GM21528 (cell line): Measurements from ENCODE around the gene VIP.
"Not testable (repeated sequence)": the region's sequence is repeated elsewhere in the genome, so short reads cannot be mapped to it uniquely, and the experiment has no call there.

Experiments used
- ATAC-seq: cut with Tn5 transposase; IDR thresholded peaks from one replicate; pipeline ENCODE4 v1.9.1; 2021; ENCODE audit warnings: mild to moderate bottlenecking, moderate library complexity; ENCODE audit not compliant: unreplicated experiment, low FRiP score

The VIP gene

GRCh38 chr6:152750694-152751093 lies at the start of gene VIP:
Gene VIP, plus strand, starts transcription at chr6:152750797. Its CDS starts 1,381 bp downstream, at chr6:152752178.
- no peak for ATAC-seq

GRCh38 chr6:152701081-152701862 lies 49.3 kb upstream of the VIP start:
- no peak for ATAC-seq

GRCh38 chr6:152701863-152702401 lies 48.7 kb upstream of the VIP start:
- no peak for ATAC-seq

GRCh38 chr6:152703750-152704149 lies 46.8 kb upstream of the VIP start:
- not testable (repeated sequence) for ATAC-seq

GRCh38 chr6:152705327-152705726 lies 45.3 kb upstream of the VIP start:
- ATAC-seq, result no peak

GRCh38 chr6:152716322-152716721 lies 34.3 kb upstream of the VIP start:
- no peak for ATAC-seq

- ATAC-seq, result no peak
Measured at GRCh38 chr6:152720974-152721373, 29.6 kb upstream of the VIP start.

GRCh38 chr6:152721956-152722355 lies 28.6 kb upstream of the VIP start:
- no peak for ATAC-seq

- no peak for ATAC-seq
Measured at GRCh38 chr6:152723398-152723797, 27.2 kb upstream of the VIP start.

GRCh38 chr6:152726313-152726712 lies 24.3 kb upstream of the VIP start:
- no peak for ATAC-seq

- no peak for ATAC-seq
Measured at GRCh38 chr6:152727507-152727906, 23.1 kb upstream of the VIP start.

GRCh38 chr6:152734630-152735029 lies 16.0 kb upstream of the VIP start:
- ATAC-seq, result no peak

GRCh38 chr6:152736687-152737273 lies 13.8 kb upstream of the VIP start:
- ATAC-seq, result no peak

GRCh38 chr6:152745509-152746171 lies 5.0 kb upstream of the VIP start:
- ATAC-seq, result no peak

GRCh38 chr6:152746172-152746553 lies 4.4 kb upstream of the VIP start:
- ATAC-seq, result no peak

GRCh38 chr6:152748843-152749242 lies 1.8 kb upstream of the VIP start:
- ATAC-seq, result no peak

- ATAC-seq, result no peak
Measured at GRCh38 chr6:152749336-152749735, 1.3 kb upstream of the VIP start.

GRCh38 chr6:152765331-152765730 lies 14.7 kb downstream of the VIP start:
- no peak for ATAC-seq

GRCh38 chr6:152769159-152769558 lies 18.6 kb downstream of the VIP start:
- ATAC-seq, result no peak

- no peak for ATAC-seq
Measured at GRCh38 chr6:152769993-152770392, 19.4 kb downstream of the VIP start.

GRCh38 chr6:152771061-152771687 lies 20.6 kb downstream of the VIP start:
- ATAC-seq, result no peak
